Right cardiac atrium (tissue), 5 donors: ENCODE measurements around the gene FBXL17. TPM values are rescaled to one million over a fixed set of nuclear protein-coding genes. Genes with fewer than 3 reads are reported as not detected.

Experiments
- ATAC-seq, 2 donors: fragments of 200-7000 bp; cut with Tn5 transposase; one replicate each; pipeline versions ENCODE4 v1.8.0 to v1.9.1; 2020; ENCODE audit warnings: moderate library complexity in 2 of 2, mild to moderate bottlenecking in 1 of 2
- DNase-seq, 3 donors: peaks; one replicate each; pipeline ENCODE4 v3.0.0-alpha.2; 2020
- H3K27ac ChIP-seq: one replicate; pipeline ENCODE4 v1.5.1; 2013; ENCODE audit warnings: mild to moderate bottlenecking, low read length, control low read depth, moderate library complexity
- H3K27me3 ChIP-seq: one replicate; pipeline ENCODE4 v1.6.1; 2013; ENCODE audit not compliant: control insufficient read depth, insufficient read depth
- H3K4me1 ChIP-seq: one replicate; pipeline ENCODE4 v1.6.1; 2013; ENCODE audit warnings: low read length; ENCODE audit not compliant: control insufficient read depth, insufficient read depth
- H3K4me3 ChIP-seq: one replicate; pipeline ENCODE4 v1.5.1; 2013; ENCODE audit warnings: low read length, control low read depth
- H3K9me3 ChIP-seq: one replicate; pipeline ENCODE4 v1.6.1; 2013; ENCODE audit warnings: low read length; ENCODE audit not compliant: control insufficient read depth
- WGBS: extraction: QIAGEN DNeasy Blood & Tissue Kit; methylation state at CpG from one replicate; pipeline ENCODE4 v1.1.7; 2013; 5-methylcytosine and 5-hydroxymethylcytosine counted together
- intact Hi-C, 4 donors: fragments of 100-400 bp; cut with DNase I; formaldehyde crosslinking; loops; one replicate each; pipeline versions ENCODE4 v1.11.0 to v1.14.0; 2022 to 2023
- polyA plus RNA-seq: library from polyadenylated mRNA; stranded (reverse); fragments of 200-250 nt; gene quantifications from one replicate; pipeline ENCODE4 v1.2.3, GENCODE V29; 2013
- total RNA-seq, 4 donors: library from RNA; stranded (reverse); fragmentation: NEBNext Ultra II Directional; extraction: Animal tissue kit (Norgen Biotek cat#: 25700); gene quantifications; one replicate each; pipeline ENCODE4 v1.2.1, GENCODE V29; 2021
- donor health status: healthy with polysubstance abuse.
- donor health status: DM: no; HTN: yes; CAD: no.
- donor health status: DM: no; HTN: no; CAD: no.
- donor health status: DM: no; HTN: yes; CAD: no; lungs with severe emphysema.
- donor health status: DM: yes; HTN: yes; CAD: no.

Gene FBXL17
- total and polyA plus RNA-seq, 5 donors, result 13.4 to 37.3 (median 34.1) TPM

DNA sequence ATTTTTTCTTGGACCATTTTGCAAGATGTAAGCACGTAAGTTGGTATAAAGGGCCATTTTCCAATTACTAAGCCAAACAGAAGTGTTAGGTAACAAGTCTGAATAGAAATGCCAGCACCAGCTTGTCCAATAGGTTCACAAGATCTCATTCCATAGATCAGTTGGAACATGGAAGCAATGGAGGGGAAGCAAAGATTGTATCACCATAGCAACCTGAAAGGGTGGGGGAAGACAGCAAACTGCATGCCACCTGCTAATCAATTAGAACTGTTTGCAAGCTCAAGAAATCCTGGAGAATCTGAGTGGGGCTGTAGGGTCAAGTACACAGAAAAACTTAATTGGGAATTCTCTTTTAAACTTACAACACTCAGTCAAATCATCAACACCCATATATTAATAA is 446.3 kb downstream of the FBXL17 start:
- Histone ChIP-seq H3K27me3 (no peaks in the 10 kb centered on the region), H3K27ac (no peak overlapping the region), H3K4me1 (peaks cover 5% of the 10 kb centered on the region), H3K4me3 (no peak overlapping the region), H3K9me3 (no peaks in the 10 kb centered on the region)
- intact Hi-C loops, result no loop called here
- 84% methylated on average over 1 of the region's 1 CpG for WGBS
- no peak for ATAC-seq
- DNase-seq, result no peak

DNA sequence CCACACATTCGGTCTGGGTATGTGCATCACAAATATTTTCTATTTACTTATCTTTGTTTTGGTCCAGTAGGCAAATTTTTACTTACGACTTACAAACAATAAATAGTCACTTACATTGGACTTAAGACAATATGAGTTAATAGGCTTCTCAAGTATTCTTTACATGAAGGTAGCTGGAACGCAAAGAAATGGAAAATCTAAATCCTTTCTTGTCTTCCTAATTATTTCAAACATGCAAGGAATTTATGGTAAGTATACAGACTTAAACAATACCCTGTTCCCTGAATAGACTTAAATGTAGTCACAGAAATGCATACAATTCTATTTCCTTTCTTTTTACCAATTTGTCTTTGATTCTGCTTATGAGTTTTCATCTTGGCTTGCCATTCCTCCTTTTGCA is 448.6 kb downstream of the FBXL17 start:
- Histone ChIP-seq H3K4me3 (no peak overlapping the region), H3K9me3 (no peaks in the 10 kb centered on the region), H3K27me3 (no peaks in the 10 kb centered on the region), H3K4me1 (peaks cover 5% of the 10 kb centered on the region), H3K27ac (no peak overlapping the region)
- DNase-seq, result no peak
- intact Hi-C loops, result no loop called here
- ATAC-seq, result no peak
- WGBS, result 90% methylated on average over 3 of the region's 3 CpGs

DNA sequence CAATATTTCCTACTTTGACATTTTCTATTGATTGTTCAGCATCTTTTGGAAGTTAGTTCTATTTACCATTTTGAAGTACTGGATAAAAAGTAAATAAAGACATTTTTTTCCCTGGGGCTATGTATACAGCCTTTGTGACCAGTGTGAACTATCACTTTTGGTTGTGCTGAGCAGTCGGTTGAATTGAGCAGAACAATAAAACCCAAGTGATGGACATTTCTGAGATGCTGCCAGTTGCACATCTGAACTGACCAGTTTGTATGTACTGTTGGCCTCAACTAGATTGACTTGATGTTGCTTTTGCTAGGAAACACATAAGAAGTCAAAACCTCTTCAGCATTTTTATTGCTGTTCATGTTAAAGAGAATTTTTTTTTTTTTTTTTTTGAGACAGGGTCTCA is 451.0 kb downstream of the FBXL17 start:
- no peak for ATAC-seq
- no peaks in the 10 kb centered on the region for H3K27me3 ChIP-seq
- no peak for DNase-seq
- H3K9me3 ChIP-seq, result no peaks in the 10 kb centered on the region
- intact Hi-C loops, result no loop called here
- H3K4me3 ChIP-seq, result no peak overlapping the region
- no peaks in the 10 kb centered on the region for H3K4me1 ChIP-seq
- no peak overlapping the region for H3K27ac ChIP-seq
- WGBS, result 91% methylated on average over 1 of the region's 1 CpG

- DNase-seq (no peak), ATAC-seq (no peak)
- no peak overlapping the region for H3K4me3 ChIP-seq
- H3K4me1 ChIP-seq, result no peaks in the 10 kb centered on the region
- intact Hi-C loops, result no loop called here
- no peaks in the 10 kb centered on the region for H3K9me3 ChIP-seq
- 94% methylated on average over 3 of the region's 3 CpGs for WGBS
- no peak overlapping the region for H3K27ac ChIP-seq
- H3K27me3 ChIP-seq, result no peaks in the 10 kb centered on the region
Observed at GRCh38 chr5:107930092-107930491, 451.8 kb downstream of the FBXL17 start.

DNA sequence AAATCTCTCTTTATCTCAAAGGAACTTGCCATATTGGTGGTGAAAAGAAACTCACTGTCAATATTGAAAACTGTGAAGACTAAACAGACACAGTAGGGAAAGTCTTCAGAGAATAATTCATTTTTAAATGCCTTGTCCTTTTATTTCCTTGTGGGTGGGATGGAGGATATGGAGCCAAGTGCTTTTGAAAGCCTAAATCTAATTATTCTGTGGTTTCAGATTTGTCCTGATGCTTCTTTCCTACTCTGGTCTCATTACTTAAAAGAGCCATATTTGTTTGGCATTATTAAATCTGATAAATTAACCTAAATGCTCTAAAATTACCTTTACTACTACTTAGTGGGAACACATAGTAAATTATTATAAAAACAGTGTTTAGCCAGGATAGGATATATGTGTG is 452.8 kb downstream of the FBXL17 start:
- Histone ChIP-seq H3K4me3 (no peak overlapping the region), H3K27me3 (no peaks in the 10 kb centered on the region), H3K27ac (no peak overlapping the region), H3K4me1 (no peaks in the 10 kb centered on the region), H3K9me3 (no peaks in the 10 kb centered on the region)
- DNase-seq, result no peak
- intact Hi-C loops, result no loop called here
- ATAC-seq, result no peak

DNA sequence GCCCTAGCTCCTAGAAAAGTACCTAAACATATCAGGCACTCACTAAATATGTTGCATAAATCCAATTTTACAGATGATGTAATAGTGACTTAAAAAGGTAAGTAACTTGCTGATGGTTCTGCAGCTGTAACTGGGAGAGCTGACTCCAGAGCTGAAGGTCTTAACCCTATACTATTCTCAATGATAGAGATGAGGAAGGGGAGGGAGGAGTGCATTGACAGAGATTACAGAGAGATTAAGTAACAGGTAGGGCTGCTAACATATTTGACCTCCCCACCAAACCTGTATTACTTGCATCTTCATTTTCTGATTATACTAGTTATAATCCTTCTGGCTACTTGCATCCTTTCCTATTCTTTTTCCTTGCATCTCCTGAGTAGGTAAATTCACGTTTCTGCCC is 455.8 kb downstream of the FBXL17 start:
- WGBS, result 78% methylated on average over 1 of the region's 1 CpG
- no peaks in the 10 kb centered on the region for H3K9me3 ChIP-seq
- no peak for DNase-seq
- H3K4me3 ChIP-seq, result no peak overlapping the region
- ATAC-seq, result no peak
- no peaks in the 10 kb centered on the region for H3K4me1 ChIP-seq
- intact Hi-C loops, result no loop called here
- H3K27ac ChIP-seq, result no peak overlapping the region
- no peaks in the 10 kb centered on the region for H3K27me3 ChIP-seq

- WGBS, result 69% methylated on average over 4 of the region's 4 CpGs
Observed at GRCh38 chr5:107925200-107925599, 456.7 kb downstream of the FBXL17 start.

GRCh38 chr5:107919969-107920368 is 461.9 kb downstream of the FBXL17 start:
- no peak for DNase-seq
- Histone ChIP-seq H3K27ac (no peak overlapping the region), H3K4me1 (no peaks in the 10 kb centered on the region), H3K27me3 (no peaks in the 10 kb centered on the region), H3K4me3 (no peak overlapping the region), H3K9me3 (no peaks in the 10 kb centered on the region)
- intact Hi-C loops, result no loop called here
- ATAC-seq, result no peak
- WGBS, result 89% methylated on average over 6 of the region's 6 CpGs

More at GRCh38 chr5:107925200-107925599, 456.7 kb downstream of the FBXL17 start:
- DNase-seq (no peak), ATAC-seq (no peak)
- no peak overlapping the region for H3K27ac ChIP-seq
- intact Hi-C loops, result no loop called here
- H3K4me3 ChIP-seq, result no peak overlapping the region
- H3K4me1 ChIP-seq, result no peaks in the 10 kb centered on the region
- H3K27me3 ChIP-seq, result no peaks in the 10 kb centered on the region
- H3K9me3 ChIP-seq, result no peaks in the 10 kb centered on the region

GRCh38 chr5:107919361-107919760 is 462.5 kb downstream of the FBXL17 start:
- intact Hi-C loops, result no loop called here
- no peak for ATAC-seq
- WGBS, result 96% methylated on average over 4 of the region's 4 CpGs

DNA sequence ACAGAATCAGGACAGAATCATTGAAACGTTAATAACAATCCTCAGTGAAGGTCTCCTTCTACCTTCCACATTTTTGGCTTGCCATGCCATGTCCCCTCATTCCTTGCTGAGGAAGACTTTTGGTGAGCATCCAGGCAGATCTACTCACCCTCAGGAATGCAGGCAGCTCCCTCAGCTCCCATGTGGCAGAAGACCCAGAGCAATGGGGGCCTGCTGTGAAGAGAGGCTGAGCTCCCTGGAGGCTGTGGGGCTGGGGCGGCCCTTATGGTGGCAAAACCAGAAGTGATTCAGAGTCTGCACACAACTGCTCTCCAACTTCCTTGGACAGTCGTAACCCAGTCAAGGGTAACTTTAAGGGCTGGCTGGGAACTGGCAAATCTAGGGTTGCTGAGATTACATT is 463.9 kb downstream of the FBXL17 start:
- Histone ChIP-seq H3K27ac (no peak overlapping the region), H3K4me1 (no peaks in the 10 kb centered on the region), H3K27me3 (no peaks in the 10 kb centered on the region), H3K9me3 (no peaks in the 10 kb centered on the region), H3K4me3 (no peak overlapping the region)
- ATAC-seq, result peak in 1 of 2 donors; percentile 14
- intact Hi-C loops, result no loop called here
- no peak for DNase-seq
- 83% methylated on average over 3 of the region's 3 CpGs for WGBS

More at GRCh38 chr5:107919361-107919760, 462.5 kb downstream of the FBXL17 start:
- no peaks in the 10 kb centered on the region for H3K9me3 ChIP-seq
- H3K4me3 ChIP-seq, result no peak overlapping the region
- no peak for DNase-seq
- H3K27me3 ChIP-seq, result no peaks in the 10 kb centered on the region
- no peak overlapping the region for H3K27ac ChIP-seq
- H3K4me1 ChIP-seq, result no peaks in the 10 kb centered on the region

DNA sequence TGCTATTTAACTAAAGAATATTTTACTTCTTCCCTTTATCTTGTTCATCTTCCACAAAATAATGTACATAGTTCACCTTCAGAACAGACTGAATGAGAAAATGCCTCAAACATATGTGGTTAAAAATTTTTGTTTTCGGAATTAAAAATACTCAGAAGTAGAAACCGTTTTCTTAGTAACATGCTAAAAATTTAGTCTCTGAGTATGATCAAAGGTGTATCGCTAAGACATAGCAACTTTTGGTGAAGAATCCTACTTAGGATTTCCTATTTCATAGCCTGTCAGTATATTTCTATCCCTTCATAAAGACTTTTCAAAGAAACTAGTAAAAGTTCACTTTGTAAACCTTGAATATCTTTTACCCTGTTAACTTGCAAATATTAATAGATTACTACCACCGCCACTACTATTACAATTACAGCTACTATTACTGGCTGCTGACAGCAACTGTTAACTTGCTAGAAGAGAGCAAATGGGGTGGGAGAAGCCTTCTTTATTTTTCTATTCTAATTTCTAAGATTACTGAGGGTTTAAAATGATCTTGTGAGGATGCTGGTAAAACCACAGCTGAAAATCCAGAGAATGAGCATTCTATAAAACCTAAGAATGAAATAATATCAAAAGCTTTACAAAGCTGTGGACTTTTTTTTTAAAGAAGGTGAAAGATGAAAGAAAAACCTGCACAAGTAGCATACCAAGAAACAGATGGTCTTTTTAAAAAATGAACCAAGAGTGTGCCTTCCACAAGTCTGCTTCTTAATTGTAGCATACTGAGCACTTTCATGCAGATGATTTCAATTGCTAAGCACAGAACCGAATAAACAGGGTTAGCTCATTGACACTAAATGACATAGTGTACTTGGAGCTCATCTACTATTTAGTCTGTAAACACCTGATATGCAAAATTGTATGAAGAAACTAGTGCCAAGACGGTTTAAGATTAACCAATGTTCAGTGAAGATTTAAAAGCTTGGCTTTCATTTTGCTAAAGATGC is 464.9 kb downstream of the FBXL17 start:
- Histone ChIP-seq H3K4me1 (no peaks in the 10 kb centered on the region), H3K27me3 (no peaks in the 10 kb centered on the region), H3K4me3 (no peak overlapping the region), H3K27ac (no peak overlapping the region), H3K9me3 (no peaks in the 10 kb centered on the region)
- ATAC-seq (no peak), DNase-seq (no peak)
- 87% methylated on average over 6 of the region's 6 CpGs for WGBS
- intact Hi-C loops, result no loop called here
